HT-29 (cell line): ENCODE results near the gene CEACAM16. TPM values are rescaled to one million over a fixed set of nuclear protein-coding genes. Genes with fewer than 3 reads are reported as not detected.

Experiments
- DNase-seq: peaks from one replicate; pipeline ENCODE4 v3.0.0-alpha.2; 2015; ENCODE audit warnings: low spot score
- total RNA-seq: library from RNA; depleted of rRNA; stranded (reverse); fragments of >200 nt; shearing (Covaris generic); gene quantifications from 2 replicates; pipeline ENCODE4 v1.2.3, GENCODE V29; 2014

CEACAM16 gene
- total RNA-seq, 1 experiment from 2014 or later, result not detected

DNA sequence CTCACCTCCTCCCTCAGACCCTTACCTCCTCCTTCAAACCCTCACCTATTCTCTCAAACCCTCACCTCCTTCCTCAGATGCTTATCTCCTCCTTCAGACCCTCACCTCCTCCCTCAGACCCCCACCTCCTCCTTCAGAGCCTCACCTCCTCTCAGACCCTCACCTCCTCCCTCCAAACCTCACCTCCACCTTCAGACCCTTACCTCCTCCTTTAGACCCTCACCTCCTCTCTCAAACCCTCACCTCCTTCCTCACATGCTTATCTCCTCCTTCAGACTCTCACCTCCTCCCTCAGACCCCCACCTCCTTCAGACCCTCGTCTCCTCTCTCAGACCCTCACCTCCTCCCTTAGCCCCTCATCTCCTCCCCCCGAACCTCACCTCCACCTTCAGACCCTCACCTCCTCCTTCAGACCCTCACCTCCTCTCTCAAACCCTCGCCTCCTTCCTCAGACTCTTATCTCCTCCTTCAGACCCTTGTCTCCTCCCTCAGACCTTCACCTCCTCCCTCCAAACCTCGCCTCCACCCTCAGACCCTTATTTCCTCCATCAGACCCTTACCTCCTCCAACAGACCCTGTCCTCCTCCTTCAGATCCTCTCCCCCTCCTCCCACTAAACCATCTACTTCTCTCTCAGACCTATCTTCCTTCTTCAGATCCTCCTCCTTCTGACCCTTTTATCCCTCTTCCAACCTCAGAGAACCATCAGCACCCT, 47.1 kb downstream of the CEACAM16 start:
- no peak for DNase-seq

DNA sequence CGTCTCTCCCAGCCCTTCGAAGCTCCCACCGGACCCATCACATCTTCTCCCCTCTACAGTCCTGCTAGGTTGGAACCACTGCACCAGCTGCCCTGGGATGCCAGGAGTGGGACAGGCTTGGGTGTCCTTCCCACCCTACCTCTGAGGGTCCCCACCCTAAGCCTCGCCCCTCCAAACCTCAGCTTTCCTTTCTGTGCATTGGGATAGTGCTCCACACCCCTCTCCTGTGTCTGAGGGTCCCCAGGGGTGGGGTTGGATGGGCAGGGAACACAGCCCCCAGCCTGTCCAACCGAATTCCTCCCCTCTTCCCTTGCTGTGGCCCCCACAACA, 47.6 kb downstream of the CEACAM16 start:
- no peak for DNase-seq

DNA sequence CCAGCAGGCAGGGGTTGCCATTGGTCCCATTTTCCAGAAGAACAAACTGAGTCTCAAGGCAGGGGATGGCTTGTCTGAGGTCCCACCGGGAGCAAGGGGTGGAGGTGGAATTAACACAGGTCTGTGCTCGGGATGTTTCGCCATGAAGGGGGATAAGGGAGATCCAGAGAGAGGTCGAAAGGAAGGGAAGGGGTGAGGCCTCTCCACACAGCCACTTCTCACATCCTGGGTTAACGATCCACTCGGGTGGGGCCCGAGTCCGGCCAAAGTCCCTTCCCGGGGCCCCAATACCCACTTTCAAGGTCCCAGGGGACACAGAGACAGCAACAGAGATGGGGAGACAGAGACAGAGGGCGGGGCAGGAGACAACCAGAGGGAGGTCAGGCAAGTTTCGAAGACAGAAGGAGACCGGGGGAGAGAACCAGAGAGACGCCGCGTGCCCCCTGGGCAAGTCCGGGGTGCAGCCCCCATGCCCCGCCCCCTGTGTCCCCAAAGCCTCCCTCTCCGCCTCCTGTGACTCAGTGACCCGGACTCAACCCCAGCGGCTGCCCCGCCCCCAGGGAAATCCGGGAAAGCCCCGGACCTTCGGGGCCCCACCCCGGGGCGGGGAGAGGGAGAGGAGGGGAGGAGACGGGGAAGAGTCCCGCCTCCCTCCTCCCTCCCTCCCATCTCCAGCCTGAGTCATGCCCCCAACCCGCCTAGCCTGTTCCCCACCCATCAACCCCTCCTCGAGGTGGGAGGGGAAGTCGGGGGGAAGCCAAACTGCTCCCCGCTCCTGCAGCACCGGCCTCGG, 48.2 kb downstream of the CEACAM16 start:
- DNase-seq, result peak; percentile 99

DNA sequence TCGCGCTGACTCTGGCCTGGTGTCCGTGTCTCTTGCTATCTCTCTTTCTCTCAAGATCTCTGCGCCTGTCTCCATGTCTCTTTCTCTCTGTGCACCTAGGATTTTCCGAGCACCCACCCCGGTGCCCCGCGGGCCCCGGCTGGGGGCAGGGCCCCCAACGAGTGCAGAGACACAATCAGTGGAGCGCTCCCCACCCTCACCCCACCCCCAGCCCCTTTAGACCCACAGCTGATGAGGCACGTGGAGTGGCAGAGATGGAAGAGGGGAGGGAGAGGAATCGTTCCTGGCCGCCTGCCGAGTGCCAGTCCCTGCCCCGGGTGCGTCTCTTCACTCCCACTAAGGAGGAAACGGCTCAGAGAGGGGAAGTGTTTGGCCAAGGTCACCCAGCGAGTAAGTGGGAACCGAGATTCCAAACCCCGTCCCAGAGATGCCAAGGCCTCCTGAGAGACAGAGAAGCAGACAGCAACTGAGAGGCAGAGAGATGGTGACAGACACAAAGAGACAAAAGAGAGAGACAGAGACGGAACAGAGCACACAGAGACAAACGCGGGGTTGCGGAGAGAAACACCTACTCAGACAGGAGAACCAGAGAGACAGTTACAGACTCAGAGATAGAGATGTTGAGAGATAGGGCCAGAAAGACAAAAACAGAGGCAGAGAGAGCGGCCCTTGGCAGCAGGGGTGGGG, 48.9 kb downstream of the CEACAM16 start:
- peak; percentile 91 for DNase-seq

DNA sequence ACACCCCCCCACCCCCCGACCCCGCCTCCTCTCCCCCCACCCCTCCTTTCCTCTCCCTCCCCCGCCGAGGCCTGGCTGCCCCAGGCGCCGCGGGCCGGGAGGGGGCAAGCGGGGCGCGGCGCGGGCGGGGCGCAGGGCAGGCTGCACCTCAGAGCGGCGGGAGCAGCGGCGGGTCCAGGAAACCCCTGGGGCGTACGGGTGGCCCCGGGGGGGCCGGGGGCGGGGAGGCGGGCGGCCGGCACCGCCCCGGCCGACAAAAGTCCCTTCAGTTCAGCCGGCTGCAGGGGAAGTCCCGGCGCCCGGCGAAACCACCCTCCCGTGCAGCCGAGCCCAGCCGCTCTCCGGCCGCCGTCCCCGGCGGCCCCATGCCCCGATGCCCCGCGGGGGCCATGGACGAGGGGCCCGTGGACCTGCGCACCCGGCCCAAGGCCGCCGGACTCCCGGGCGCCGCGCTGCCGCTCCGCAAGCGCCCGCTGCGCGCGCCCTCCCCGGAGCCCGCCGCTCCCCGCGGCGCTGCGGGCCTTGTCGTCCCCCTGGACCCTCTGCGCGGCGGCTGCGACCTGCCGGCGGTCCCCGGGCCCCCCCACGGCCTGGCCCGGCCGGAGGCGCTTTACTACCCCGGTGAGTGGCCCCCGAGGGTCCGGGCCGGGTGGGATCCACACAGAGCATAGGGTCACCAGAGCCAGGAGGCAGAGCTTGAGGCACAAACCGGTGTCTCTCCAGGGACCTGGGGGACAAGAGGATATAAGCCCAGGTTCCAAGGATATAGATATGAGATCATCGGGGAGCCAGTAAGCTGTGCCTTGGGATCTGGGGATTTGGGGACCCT, 49.7 kb downstream of the CEACAM16 start, which contains the start of gene BCL3:
Gene BCL3 (plus strand): TSS at position 283 of the 829 bp plus-strand sequence. CDS start 83 bp downstream, at position 366.
- peak; percentile 83 for DNase-seq

DNA sequence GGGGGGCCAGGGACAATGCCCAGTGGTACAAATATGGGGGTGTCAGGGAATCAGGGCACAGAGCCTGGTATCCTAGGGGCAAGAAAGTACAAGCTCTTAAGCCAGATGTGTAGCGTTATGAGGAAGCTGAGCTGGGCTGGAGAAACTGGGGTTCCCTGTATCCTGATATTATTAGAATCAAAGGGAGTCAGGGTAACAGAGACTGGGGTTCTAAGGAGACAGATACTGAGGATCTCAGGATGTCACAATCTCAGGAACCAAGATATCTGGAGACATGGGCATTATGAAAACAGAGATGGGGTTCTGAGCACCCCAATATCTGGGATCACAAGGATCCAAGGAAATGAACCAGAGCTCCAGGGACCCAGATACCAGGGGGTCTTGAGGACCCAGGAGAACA, 50.3 kb downstream of the CEACAM16 start:
- no peak for DNase-seq

DNA sequence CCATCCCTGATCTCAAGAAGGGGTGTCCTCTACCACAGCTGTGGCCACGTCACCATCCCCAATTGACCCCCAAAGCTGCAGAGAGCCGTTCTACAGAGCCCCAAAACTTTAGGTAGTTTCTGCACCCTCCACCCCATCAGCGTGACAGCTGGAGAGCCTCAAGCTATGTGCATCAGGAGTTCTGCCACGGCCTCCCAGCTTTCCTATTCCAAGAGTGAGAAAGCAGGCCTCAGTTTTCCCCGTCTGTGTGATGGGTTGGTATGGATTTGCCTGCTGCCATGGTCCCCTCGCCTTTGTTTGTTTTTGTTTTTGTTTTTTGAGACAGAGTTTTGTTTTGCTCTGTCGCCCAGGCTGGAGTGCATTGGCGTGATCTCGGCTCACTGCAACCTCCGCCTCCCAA, 51.0 kb downstream of the CEACAM16 start:
- no peak for DNase-seq

DNA sequence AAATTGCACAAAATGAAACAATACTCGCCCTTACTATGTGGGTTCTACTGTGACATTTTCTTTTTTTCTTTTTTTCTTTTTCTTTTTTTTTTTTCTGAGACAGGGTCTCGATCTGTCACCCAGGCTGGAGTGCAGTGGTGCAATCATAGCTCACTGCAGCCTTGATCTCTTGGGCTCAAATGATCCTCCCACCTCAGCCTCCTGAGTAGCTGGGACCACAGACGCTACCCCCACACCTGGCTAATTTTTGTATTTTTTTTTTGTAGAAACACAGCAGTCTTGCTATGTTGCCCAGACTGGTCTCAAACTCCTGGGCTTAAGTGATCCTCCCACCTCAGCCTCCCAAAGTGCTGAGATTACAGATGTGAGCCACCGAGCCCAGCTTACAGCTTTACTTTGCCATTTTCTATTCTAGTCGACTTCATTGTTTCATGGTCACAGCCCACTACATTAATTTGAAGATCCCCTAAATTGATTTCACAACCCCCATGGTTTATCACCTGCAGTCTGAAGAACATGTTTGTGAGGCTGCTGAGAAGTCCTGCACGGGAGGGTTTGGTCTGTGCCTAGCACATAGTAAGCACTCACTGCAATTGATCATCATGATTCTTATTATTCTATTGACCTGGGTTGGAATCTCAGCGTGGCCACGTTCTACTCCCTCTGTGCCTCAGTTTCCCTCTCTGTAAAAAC, 53.3 kb downstream of the CEACAM16 start:
- DNase-seq, result no peak

DNA sequence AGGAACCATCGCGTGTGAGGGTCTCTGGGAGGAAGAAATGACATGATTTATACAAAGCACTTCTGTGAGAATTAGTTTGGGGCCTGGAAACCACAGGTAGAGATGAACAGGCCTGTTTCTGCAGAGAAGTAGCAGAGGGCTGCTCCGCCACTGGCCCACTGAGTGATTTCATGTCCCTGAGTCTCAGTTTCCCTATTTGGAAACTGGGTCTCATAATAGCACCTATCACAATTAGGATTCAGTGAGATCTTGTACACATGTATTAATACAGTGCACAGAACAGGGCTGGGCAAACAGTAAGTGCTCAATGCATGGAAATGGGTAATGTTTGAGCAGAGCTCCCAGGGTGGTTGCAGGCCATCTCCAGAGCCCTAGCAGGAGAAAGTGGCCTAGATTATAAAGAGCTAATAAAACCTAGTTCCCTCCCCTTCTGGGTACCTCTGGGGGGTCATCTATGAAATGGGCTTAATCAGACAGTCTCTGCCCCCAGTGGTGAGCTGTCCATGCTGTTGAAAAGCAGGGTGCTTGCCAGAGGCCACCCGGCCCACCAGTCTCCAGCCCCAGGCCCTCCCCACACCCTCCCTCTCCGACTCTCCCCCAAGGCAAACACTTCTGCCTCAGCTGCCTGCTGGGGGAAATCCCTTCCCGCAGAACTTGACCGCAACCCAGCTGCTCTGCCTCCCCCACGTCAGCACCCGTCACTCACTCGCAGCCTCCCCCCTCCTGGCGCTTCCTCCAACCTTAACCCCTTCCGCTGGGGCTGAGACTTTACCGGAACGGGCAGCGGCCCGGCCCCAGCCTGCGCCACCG, 54.1 kb downstream of the CEACAM16 start:
- DNase-seq, result peak; percentile 90

DNA sequence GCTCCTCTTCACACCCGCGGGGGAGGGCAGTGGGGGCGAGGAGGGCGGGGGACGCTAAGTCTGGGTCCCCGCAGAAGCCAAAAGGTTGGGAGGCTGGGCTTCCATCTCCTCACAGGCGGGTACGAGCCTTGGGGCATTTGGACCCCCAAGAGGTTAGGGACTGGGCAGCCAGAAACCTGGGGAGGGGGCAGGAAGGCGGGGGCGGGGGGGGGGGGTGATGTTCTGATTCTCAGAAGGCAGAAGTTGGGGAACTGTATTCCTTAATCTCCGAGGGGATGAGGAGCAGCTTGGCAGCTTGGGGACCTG, 54.6 kb downstream of the CEACAM16 start:
- DNase-seq, result no peak

DNA sequence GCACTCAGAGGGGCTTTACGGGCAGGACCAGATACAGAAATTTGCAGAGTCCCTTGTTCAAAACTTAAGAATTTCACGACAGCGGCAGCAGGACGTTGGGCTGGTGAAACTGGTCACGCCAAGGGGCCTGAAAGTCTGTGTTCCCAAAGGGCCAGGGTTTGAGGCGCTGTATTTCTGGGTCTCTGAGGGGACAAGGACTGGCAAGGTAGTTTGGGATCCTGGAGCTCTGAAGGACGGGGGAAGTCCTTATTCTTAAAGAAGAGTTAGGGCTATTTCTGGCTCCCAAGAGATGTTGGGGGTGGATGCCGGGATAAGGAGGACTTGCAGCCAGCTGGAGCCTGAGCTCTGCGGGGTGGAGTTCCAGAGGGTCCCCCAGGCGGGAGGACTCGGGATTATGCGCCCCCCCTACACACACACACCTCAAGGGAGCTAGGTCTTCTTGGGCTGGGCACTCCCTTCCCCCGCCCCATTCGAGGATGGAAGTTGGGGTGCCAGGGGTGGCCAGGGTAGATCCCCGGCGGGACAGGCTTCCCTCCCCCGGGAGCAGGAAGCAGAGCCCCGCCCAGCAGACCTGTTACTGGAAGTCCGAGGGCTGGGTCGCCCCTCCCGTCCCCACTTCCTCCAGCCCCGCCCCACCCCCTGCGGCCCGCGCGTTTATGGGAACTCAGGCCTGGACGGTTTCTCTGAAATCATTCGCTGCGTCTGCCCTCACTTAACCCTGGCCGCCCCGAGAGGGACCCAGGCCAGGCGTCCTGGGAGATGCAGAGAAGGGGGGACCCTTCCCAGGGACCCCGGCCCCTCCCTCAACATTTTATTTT, 55.2 kb downstream of the CEACAM16 start:
- DNase-seq, result peak; percentile 87

DNA sequence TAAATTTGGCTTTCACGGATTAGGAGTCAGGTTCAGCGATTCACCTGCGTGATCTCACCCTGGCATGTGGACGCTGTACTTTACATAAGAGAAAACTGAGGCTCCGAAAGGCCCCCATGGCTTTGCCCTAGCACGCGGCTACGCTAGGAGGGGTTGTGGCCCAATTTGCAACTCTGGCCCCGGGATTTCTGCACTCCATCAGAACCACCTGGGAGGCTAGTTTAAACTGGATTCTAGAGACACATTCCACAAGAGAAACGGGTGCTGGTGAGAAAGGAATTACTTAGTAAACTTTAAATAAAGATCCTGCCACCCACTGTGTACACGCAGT, 55.8 kb downstream of the CEACAM16 start:
- DNase-seq, result no peak

DNA sequence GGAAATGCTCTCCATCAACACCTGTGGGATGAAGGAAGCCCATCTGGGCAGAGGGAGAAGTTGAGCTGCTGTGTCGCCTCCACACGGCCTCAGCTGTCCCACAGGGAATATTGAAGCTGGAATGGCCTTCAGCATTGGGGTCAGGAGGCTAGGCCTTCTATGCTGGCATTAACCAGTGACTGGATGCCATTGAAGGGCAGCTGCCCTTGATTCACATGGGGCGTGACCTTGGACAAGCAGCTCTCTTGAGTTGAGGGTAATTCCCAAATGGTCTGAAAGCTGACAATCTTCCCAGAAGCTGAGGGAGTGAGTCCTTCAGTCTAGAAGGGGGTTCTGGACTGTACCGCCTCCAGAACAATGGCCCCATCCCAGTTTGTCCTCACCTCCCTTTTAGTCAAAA, 56.3 kb downstream of the CEACAM16 start:
- DNase-seq, result no peak

DNA sequence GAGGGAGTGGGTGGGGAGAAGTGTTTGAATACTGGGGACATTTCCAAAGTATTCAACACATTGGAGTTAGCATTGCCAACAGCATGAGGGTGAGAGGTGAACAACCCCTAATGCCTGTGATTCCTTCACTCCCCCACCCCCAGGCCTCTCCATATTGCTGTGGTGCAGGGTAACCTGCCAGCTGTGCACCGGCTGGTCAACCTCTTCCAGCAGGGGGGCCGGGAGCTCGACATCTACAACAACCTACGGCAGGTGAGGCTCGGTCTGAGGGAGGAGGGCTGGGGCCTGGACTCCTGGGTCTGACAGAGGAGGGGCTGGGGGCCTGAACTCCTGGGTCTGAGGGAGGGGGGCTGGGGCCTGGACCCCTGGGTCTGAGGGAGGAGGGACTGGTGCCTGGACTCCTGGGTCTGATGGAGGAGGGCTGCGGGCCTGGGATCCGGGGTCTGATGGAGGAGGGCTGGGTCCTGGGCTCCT, 57.2 kb downstream of the CEACAM16 start:
- no peak for DNase-seq

DNA sequence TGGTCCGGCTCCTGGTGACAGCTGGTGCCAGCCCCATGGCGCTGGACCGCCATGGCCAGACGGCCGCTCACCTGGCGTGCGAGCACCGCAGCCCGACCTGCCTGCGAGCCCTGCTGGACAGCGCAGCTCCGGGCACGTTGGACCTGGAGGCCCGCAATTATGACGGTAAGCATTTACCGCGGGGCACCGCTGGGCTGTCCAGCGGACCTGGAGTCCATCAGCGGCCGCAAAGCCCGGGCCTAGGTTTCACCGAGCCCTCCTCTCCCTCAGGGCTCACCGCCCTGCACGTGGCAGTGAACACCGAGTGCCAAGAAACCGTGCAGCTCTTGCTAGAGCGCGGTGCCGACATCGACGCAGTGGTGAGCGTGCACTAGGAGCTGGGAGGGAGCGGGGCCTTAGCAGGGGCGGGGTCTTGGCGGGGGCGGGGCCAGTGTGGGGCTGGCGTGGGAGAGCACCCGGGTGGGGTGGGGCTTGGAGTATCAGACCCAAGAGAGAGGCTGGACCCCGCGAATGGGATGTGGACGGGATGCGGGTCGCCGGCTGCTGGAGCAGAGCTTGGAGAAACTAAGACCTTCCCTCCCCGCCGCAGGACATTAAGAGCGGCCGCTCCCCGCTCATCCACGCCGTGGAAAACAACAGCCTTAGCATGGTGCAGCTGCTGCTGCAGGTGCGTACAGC, 58.2 kb downstream of the CEACAM16 start:
- DNase-seq, result no peak

DNA sequence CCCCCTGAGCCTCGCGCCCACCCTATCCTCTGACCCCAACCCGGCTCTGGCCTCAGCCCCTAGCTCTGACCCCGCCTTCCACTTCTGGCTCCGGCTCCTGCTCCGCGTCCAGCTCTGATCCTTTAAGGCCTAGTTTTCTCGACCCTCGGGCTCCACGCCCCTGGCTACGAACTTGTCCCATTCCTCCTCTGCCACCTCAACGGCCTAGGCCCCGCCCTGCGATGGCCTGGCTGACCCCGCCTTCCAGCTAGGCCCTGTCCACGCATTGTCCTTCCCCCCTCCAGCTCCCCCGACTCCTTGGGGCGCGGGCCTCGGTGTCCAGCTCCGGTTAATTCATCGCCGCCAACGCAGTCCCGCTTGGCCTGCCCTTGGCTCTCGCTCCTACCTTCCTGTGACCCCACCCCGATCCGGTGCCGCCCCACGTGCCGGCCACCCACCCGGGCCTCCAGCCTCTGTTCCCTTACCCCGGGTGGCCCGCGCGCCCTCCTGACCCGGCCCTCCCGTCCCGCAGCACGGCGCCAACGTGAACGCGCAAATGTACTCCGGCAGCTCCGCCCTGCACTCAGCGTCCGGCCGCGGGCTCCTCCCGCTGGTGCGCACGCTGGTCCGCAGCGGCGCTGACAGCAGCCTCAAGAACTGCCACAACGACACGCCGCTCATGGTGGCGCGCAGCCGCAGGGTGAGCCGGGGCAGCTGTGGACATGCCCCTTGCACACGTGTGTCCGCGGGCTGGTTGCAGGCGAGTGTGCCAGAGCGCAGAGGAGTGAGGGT, 59.0 kb downstream of the CEACAM16 start:
- DNase-seq, result no peak

DNA sequence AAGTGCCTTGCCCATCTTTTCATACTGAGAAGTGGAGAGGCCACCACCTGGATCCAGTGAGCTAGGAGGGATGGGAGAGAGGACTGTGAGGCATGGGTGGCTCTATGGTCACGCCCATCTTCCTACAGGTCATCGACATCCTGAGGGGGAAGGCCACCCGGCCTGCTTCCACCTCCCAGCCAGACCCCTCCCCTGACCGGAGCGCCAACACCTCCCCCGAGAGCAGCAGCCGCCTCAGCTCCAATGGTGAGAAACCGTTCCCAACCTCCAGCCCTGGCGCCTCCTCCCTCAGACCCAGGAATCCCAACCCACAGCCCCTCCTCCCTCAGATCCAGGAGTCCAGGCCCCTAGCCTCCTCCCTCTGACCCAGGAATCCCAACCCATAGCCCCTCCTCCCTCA, 59.6 kb downstream of the CEACAM16 start:
- no peak for DNase-seq
